GM19099 (cell line): Measurements from ENCODE around the gene ASB7.

ENCODE experiments used
- POLR2A ChIP-seq: IDR thresholded peaks from 3 replicates; pipeline ENCODE4 v1.6.1; 2011; ENCODE audit warnings: low read depth; ENCODE audit not compliant: insufficient read length; ENCODE audit errors: extremely low read depth

Gene ASB7

GRCh38 chr15:100696452-100696851 is 94.1 kb downstream of the ASB7 start:
- no peak for TF ChIP-seq POLR2A
